ENCODE data around the gene ADGRV1. TPM values are rescaled to one million over a fixed set of nuclear protein-coding genes. Genes with fewer than 3 reads are reported as not detected.

ADGRV1 gene
- total and polyA plus RNA-seq, 9 of the 15 experiments (the other 6 are each of a cell fraction or from before 2014, with no cell fraction given), result 21.7 to 156 (median 58.2) TPM

- TF ChIP-seq ZNF589 (CRISPR knock-in tag; IDR thresholded peaks at IDR 0.05; ENCODE audit: low read depth) (no peak), ZNF586 (CRISPR knock-in tag; conservative IDR thresholded peaks at IDR 0.05) (no peak), TAF1 (IDR thresholded peaks at IDR 0.05; ENCODE audit: control insufficient read depth, extremely low read depth, insufficient read depth, low read length, severe bottlenecking) (no peak), NCOA2 (IDR thresholded peaks at IDR 0.05; ENCODE audit: partially characterized antibody in 2 of 2) (no peak), MYC (IDR thresholded peaks at IDR 0.05; ENCODE audit: low read depth, low read length) (peak; percentile 35; the same call in 1 of the 2 replicates), MYC (CRISPR knock-in tag; IDR thresholded peaks at IDR 0.05; ENCODE audit: borderline replicate concordance, low read depth) (no peak), ZBTB9 (CRISPR knock-in tag; IDR thresholded peaks at IDR 0.05) (no peak), ZNF184 (CRISPR knock-in tag; IDR thresholded peaks at IDR 0.05) (no peak), BMI1 (IDR thresholded peaks at IDR 0.05; ENCODE audit: low read length) (0 out of 2 replicates have a peak, but pooled peaks have one; percentile 17), ZKSCAN3 (CRISPR knock-in tag; IDR thresholded peaks at IDR 0.05) (no peak), KDM2B (CRISPR knock-in tag; IDR thresholded peaks at IDR 0.05) (no peak), ARID3B (CRISPR knock-in tag; IDR thresholded peaks at IDR 0.05; ENCODE audit: borderline replicate concordance) (no peak), NFRKB (IDR thresholded peaks at IDR 0.05; ENCODE audit: low read depth) (no peak), ARID1B (IDR thresholded peaks at IDR 0.05) (peak; percentile 24; the same call in 1 of the 2 replicates), HCFC1 (IDR thresholded peaks at IDR 0.05; ENCODE audit: low read depth, low read length) (no peak), KAT8 (IDR thresholded peaks at IDR 0.05; ENCODE audit: low read depth) (no peak), MAFF (IDR thresholded peaks at IDR 0.05; ENCODE audit: low read length) (peak; percentile 65), RAD21 (CRISPR knock-in tag; conservative IDR thresholded peaks at IDR 0.05 in 1 of 2, IDR thresholded peaks at IDR 0.05 in 1 of 2) (no peak)
Observed at GRCh38 chr5:90548069-90548593, 10.5 kb upstream of the ADGRV1 start (continued).

Measured in K562 (cell line).